ELR (cell line): Measurements from ENCODE around the gene CHST9.
"Not testable (repeated sequence)": the region's sequence is repeated elsewhere in the genome, so short reads cannot be mapped to it uniquely, and the experiment has no call there.

Experiments used
- DNase-seq: peaks from one replicate; pipeline ENCODE4 v3.0.0-alpha.2; 2015; ENCODE audit warnings: low read depth

The CHST9 gene

GRCh38 chr18:27005589-27005988, 179.5 kb downstream of the CHST9 start:
- peak; percentile 10 for DNase-seq

- peak; percentile 13 for DNase-seq
These were observed 180.9 kb downstream of the CHST9 start for GRCh38 chr18:27004056-27004829.

GRCh38 chr18:26999797-27000196, 185.3 kb downstream of the CHST9 start:
- DNase-seq: no peak

GRCh38 chr18:26993568-26993967, 191.5 kb downstream of the CHST9 start:
- DNase-seq: no peak

- DNase-seq: no peak
These were observed 192.2 kb downstream of the CHST9 start for GRCh38 chr18:26992926-26993325.

GRCh38 chr18:26989842-26990241, 195.3 kb downstream of the CHST9 start:
- no peak for DNase-seq

GRCh38 chr18:26981360-26982082, 203.6 kb downstream of the CHST9 start:
- DNase-seq: no peak

- no peak for DNase-seq
These were observed 206.2 kb downstream of the CHST9 start for GRCh38 chr18:26978812-26979341.

- DNase-seq: no peak
These were observed 207.3 kb downstream of the CHST9 start for GRCh38 chr18:26977781-26978180.

GRCh38 chr18:26976206-26976605, 208.9 kb downstream of the CHST9 start:
- no peak for DNase-seq

- not testable (repeated sequence) for DNase-seq
These were observed 212.6 kb downstream of the CHST9 start for GRCh38 chr18:26972549-26972948.

- no peak for DNase-seq
These were observed 213.7 kb downstream of the CHST9 start for GRCh38 chr18:26971409-26971808.

GRCh38 chr18:26970637-26971036, 214.5 kb downstream of the CHST9 start:
- no peak for DNase-seq

- no peak for DNase-seq
These were observed 219.9 kb downstream of the CHST9 start for GRCh38 chr18:26965206-26965605.

GRCh38 chr18:26963292-26963691, 221.8 kb downstream of the CHST9 start:
- no peak for DNase-seq

GRCh38 chr18:26961839-26962238, 223.3 kb downstream of the CHST9 start:
- DNase-seq: no peak

- no peak for DNase-seq
These were observed 224.2 kb downstream of the CHST9 start for GRCh38 chr18:26960911-26961310.

- no peak for DNase-seq
These were observed 228.2 kb downstream of the CHST9 start for GRCh38 chr18:26956863-26957262.

GRCh38 chr18:26948703-26949102, 236.4 kb downstream of the CHST9 start:
- no peak for DNase-seq

- DNase-seq: no peak
These were observed 241.2 kb downstream of the CHST9 start for GRCh38 chr18:26943906-26944305.

GRCh38 chr18:26941584-26941983, 243.5 kb downstream of the CHST9 start:
- no peak for DNase-seq

GRCh38 chr18:26940744-26941398, 244.2 kb downstream of the CHST9 start:
- DNase-seq: no peak

GRCh38 chr18:26931659-26932058, 253.4 kb downstream of the CHST9 start:
- no peak for DNase-seq
